ENCODE measurements around the gene ITK. TPM values are rescaled to one million over a fixed set of nuclear protein-coding genes. Genes with fewer than 3 reads are reported as not detected.
"Not testable (repeated sequence)": the region's sequence is repeated elsewhere in the genome, so short reads cannot be mapped to it uniquely, and the experiment has no call there.

The ITK gene
- total RNA-seq, 1 donor: not detected

DNA sequence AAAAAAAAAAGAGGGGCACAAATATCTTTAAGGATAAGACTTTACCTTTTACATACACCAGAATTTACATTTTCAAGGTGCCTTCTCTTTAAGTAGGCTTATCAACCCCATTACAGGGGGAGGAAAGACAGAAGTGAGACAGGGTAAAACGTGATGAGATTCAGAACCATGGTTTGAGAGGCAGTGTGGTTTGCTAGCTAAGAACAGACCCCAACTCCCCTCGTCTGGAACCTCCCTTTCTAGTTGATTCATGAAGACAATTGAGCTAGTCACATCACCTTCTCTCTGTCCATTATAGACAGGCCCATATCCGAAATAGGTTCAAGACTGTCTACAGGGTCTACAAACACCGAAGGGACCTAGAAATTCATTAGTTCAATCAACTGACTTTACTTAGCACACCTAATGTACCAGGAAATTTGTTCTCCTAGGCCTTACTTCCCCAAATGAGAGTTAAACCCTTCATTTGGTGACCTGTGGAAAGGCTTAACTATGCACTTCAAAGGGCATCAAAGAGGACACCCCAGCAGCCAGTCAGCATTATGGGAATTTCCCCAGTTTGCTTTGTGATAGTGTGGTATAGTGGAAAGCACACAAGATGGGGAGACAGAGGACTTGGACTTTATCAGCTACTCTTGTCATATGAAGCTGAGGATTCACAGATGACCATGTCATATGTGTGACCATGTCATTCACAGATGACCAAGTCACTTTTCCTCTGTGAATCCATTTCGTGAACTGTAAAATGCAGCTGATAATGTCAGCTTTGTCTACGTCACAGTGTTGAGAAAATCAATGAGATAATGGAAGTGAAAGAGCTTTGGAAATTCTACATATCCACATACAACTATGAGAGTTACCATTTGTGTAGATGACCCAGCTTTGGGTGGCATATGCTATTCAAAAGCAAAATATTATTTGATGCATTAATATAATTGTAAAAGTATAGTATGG lies 45.1 kb downstream of the ITK start:
- DNase-seq (ENCODE audit: low read depth): no peak
- H3K4me3 ChIP-seq (ENCODE audit: low read depth, low read length): no peak overlapping the region
- TF ChIP-seq, protein P1, sequence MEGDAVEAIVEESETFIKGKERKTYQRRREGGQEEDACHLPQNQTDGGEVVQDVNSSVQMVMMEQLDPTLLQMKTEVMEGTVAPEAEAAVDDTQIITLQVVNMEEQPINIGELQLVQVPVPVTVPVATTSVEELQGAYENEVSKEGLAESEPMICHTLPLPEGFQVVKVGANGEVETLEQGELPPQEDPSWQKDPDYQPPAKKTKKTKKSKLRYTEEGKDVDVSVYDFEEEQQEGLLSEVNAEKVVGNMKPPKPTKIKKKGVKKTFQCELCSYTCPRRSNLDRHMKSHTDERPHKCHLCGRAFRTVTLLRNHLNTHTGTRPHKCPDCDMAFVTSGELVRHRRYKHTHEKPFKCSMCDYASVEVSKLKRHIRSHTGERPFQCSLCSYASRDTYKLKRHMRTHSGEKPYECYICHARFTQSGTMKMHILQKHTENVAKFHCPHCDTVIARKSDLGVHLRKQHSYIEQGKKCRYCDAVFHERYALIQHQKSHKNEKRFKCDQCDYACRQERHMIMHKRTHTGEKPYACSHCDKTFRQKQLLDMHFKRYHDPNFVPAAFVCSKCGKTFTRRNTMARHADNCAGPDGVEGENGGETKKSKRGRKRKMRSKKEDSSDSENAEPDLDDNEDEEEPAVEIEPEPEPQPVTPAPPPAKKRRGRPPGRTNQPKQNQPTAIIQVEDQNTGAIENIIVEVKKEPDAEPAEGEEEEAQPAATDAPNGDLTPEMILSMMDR (IDR thresholded peaks at IDR 0.05; ENCODE audit: insufficient read depth, low read length): no peak

DNA sequence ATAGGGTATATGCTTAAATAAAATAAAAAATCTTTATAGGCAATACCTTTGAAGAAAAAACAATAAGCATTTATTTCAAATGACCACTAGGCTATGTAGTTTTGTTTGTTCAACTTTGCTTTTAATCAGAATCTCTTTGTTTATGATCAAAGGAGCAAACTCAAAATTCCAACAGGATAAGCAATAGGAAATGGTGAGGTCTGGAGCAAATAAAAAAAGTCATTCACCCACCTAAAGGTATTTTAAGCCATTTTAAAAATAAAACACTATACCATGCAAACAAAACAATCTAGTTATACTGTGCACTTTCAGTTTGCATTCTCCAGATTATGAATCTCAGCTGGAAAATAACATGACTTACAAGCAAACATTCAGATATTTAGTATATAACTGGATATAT lies 50.0 kb downstream of the ITK start:
- H3K4me3 ChIP-seq (ENCODE audit: low read depth, low read length): no peak overlapping the region
- no peak for DNase-seq (ENCODE audit: low read depth)
- TF ChIP-seq, protein P1 (IDR thresholded peaks at IDR 0.05; ENCODE audit: insufficient read depth, low read length): no peak

DNA sequence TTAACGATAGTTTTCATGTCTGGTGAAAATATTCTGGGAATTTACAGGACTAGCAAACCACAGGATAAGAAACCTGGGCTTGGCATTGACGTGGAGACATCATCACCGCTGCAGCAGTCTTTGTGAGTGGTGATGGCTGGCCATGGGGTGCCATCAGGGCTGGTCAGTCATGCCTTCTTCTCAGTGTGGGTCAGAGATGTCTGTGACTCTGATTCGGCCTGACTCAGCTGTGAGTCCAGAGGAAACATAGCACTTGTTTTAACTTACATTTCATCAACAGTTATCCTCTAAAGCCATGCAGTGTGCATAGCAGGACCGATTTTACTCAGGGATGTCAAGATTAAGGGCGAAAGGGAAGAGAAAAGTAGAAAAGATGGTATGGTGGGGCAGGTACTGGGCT lies 52.1 kb downstream of the ITK start:
- TF ChIP-seq, protein P1 (IDR thresholded peaks at IDR 0.05; ENCODE audit: insufficient read depth, low read length): no peak
- no peak overlapping the region for H3K4me3 ChIP-seq (ENCODE audit: low read depth, low read length)
- DNase-seq (ENCODE audit: low read depth): no peak

DNA sequence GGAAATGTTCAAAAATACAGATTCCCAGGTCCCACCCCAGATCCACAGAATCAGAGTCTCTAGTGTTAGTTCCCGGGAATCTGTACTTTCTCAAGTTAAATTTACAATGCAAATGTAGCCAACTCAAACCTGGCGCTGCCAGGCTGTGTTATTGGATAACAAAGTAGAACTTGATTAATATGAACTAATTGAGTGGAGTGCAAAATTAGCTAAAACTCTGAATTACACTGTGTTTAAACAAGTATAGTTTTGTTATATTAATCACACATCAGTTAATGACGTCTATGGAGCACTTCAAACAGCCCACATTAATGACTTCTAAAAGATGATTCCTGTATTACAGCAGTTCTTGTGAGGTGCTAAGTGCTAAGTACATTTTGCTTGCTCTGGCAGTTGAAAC lies 52.9 kb downstream of the ITK start:
- TF ChIP-seq, protein P1 (IDR thresholded peaks at IDR 0.05; ENCODE audit: insufficient read depth, low read length): no peak
- H3K4me3 ChIP-seq (ENCODE audit: low read depth, low read length): no peak overlapping the region
- DNase-seq (ENCODE audit: low read depth): no peak

DNA sequence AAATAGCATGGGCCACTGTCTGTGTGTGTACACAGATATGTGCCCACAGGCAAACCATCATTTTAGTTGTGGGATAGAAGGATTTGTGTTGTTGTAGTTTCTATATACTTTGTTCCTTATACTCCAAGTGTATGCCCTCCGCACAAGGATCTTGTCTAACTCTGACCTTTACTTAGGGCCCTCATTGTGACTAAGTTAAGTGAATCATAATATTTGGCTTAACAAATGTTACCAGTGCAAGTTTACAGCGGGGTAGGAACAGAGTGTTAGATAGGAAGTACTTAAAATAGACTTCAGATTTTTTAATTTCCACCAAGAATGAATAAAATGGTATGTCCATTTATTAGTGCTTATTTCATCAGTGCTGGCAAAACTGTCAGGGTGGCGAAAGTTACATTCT lies 55.8 kb downstream of the ITK start:
- peak; percentile 12 for DNase-seq (ENCODE audit: low read depth)
- TF ChIP-seq, protein P1 (IDR thresholded peaks at IDR 0.05; ENCODE audit: insufficient read depth, low read length): no peak
- H3K4me3 ChIP-seq (ENCODE audit: low read depth, low read length): no peak overlapping the region

DNA sequence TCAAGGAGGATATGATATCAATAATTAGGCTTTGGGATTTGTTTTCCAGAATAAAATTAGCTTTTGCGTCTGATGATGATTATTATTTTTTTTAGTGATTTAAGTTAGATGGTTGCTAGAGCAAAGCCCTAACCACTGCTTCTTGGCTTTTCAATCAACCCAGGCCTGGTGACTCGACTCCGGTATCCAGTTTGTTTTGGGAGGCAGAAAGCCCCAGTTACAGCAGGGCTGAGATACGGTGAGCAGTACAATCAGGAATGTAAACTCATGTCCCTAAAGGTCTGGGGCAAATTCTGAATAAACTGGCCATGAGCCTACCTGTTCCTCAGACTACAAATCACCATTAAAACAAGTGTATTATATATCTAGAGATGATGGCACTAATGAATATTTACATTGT lies 60.8 kb downstream of the ITK start:
- no peak overlapping the region for H3K4me3 ChIP-seq (ENCODE audit: low read depth, low read length)
- TF ChIP-seq, protein P1 (IDR thresholded peaks at IDR 0.05; ENCODE audit: insufficient read depth, low read length): no peak
- DNase-seq (ENCODE audit: low read depth): peak; percentile 13

DNA sequence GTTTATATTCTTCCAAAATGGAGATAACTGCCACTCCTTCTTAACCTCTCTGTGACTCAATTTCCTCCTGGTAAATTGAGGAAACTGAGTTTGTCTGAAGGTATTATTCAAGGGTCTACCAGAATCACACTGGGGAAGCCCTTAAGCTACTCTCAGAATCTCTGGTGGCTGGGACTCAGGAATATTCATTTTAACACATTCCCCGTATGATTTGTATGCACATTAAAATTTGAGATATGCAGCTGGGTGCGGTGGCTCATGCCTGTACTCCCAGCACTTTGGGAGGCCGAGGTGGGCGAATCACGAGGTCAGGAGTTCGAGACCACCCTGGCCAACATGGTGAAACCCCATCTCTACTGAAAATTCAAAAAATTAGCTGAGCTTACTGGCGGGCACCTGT lies 64.1 kb downstream of the ITK start:
- not testable (repeated sequence) for DNase-seq (ENCODE audit: low read depth); H3K4me3 ChIP-seq (ENCODE audit: low read depth, low read length)
